HUES48 (cell line): ENCODE data around the gene F7.
"Not testable (repeated sequence)": the region's sequence is repeated elsewhere in the genome, so short reads cannot be mapped to it uniquely, and the experiment has no call there.

ENCODE experiments used
- H3K27ac ChIP-seq: one replicate; pipeline ENCODE4 v1.7.0; 2013; ENCODE audit warnings: low read depth, low read length, inconsistent platforms
- H3K27me3 ChIP-seq: 2 replicates; pipeline ENCODE4 v1.6.1; 2013; ENCODE audit warnings: mild to moderate bottlenecking, low read length; ENCODE audit not compliant: control insufficient read depth, insufficient read depth
- H3K36me3 ChIP-seq: 2 replicates; pipeline ENCODE4 v1.6.1; 2013; ENCODE audit warnings: low read length; ENCODE audit not compliant: control insufficient read depth, insufficient read depth
- H3K4me1 ChIP-seq: 2 replicates; pipeline ENCODE4 v1.6.1; 2013; ENCODE audit warnings: mild to moderate bottlenecking, low read length; ENCODE audit not compliant: control insufficient read depth, insufficient read depth
- H3K4me3 ChIP-seq: 2 replicates; pipeline ENCODE4 v1.5.1; 2013; ENCODE audit warnings: mild to moderate bottlenecking, low read depth, low read length
- H3K9ac ChIP-seq: 2 replicates; pipeline ENCODE4 v1.6.1; 2013; ENCODE audit warnings: mild to moderate bottlenecking, low read depth, low read length, moderate library complexity
- H3K9me3 ChIP-seq: 2 replicates; pipeline ENCODE4 v1.6.1; 2013; ENCODE audit warnings: low read length; ENCODE audit not compliant: control insufficient read depth, insufficient read depth

The F7 gene

DNA sequence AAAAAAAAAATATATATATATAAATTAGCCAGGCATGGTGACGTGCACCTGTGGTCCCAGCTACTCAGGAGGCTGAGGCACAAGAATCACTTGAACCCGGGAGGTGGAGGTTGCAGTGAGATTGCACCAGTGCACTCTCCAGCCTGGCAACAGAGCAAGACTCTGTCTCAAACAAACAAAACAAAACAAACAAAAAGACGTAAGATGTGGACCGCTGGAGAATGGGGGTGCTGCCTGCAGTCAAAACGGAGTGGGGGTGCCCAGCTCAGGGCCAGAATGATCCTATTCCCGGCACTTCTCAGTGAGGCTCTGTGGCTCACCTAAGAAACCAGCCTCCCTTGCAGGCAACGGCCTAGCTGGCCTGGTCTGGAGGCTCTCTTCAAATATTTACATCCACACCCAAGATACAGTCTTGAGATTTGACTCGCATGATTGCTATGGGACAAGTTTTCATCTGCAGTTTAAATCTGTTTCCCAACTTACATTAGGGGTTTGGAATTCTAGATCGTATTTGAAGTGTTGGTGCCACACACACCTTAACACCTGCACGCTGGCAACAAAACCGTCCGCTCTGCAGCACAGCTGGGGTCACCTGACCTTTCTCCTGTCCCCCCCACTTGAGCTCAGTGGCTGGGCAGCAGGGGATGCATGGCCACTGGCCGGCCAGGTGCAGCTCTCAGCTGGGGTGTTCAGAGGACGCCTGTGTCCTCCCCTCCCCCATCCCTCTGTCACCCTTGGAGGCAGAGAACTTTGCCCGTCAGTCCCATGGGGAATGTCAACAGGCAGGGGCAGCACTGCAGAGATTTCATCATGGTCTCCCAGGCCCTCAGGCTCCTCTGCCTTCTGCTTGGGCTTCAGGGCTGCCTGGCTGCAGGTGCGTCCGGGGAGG, at the start of gene F7:
TSS of gene F7 (plus strand) at position 760 of the 889 bp plus-strand sequence. CDS start at position 811, 51 bp downstream.
- peak within 1 kb of the TSS; percentile 8 for H3K27ac ChIP-seq
- peaks cover 13% of the 10 kb centered on the region for H3K27me3 ChIP-seq
- peaks cover 6% of the 10 kb centered on the region; the same call in 1 of the 2 replicates for H3K4me1 ChIP-seq
- no peaks in the 10 kb centered on the region for H3K9me3 ChIP-seq
- H3K36me3 ChIP-seq: no peaks in the 10 kb centered on the region
- H3K9ac ChIP-seq: no peak within 1 kb of the TSS
- H3K4me3 ChIP-seq: no peak within 1 kb of the TSS

DNA sequence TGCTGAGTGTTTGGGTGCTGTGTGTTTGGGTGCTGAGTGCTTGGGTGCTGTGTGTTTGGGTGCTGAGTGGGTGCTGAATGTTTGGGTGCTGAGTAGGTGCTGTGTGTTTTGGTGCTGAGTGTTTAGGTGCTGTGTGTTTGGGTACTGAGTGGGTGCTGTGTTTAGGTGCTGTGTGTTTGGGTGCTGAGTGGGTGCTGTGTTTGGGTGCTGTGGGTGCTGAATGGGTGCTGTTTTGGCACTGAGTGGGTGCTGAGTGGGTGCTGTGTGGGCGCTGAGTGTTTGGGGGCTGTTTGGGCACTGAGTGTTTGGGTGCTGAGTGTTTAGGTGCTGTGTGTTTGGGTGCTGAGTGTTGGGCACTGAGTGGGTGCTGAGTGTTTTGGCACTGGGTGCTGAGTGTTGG, 48.5 kb upstream of the F7 start:
- H3K9ac ChIP-seq: no peak overlapping the region
- no peaks in the 10 kb centered on the region for H3K27me3 ChIP-seq
- no peak overlapping the region for H3K4me3 ChIP-seq

DNA sequence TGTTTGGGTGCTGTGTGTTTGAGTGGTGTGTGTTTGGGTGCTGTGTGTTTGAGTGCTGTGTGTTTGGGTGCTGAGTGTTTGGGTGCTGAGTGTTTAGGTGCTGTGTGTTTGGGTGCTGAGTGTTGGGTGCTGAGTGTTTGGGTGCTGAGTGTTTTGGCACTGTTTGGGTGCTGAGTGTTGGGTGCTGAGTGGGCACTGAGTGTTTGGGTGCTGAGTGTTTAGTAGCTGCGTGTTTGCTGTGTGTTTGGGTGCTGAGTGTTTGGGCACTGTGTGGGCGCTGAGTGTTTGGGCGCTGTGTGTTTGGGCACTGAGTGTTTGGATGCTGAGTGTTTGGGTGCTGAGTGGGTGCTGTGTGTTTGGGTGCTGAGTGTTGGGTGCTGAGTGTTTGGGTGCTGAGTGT, 48.0 kb upstream of the F7 start:
- H3K27me3 ChIP-seq, H3K4me1 ChIP-seq, H3K9me3 ChIP-seq, H3K4me3 ChIP-seq, H3K36me3 ChIP-seq, H3K9ac ChIP-seq, H3K27ac ChIP-seq: not testable (repeated sequence)

More for the DNA sequence above, 48.5 kb upstream of the F7 start:
- Histone ChIP-seq H3K9me3 (no peaks in the 10 kb centered on the region), H3K4me1 (no peaks in the 10 kb centered on the region), H3K27ac (no peak overlapping the region), H3K36me3 (no peaks in the 10 kb centered on the region)

DNA sequence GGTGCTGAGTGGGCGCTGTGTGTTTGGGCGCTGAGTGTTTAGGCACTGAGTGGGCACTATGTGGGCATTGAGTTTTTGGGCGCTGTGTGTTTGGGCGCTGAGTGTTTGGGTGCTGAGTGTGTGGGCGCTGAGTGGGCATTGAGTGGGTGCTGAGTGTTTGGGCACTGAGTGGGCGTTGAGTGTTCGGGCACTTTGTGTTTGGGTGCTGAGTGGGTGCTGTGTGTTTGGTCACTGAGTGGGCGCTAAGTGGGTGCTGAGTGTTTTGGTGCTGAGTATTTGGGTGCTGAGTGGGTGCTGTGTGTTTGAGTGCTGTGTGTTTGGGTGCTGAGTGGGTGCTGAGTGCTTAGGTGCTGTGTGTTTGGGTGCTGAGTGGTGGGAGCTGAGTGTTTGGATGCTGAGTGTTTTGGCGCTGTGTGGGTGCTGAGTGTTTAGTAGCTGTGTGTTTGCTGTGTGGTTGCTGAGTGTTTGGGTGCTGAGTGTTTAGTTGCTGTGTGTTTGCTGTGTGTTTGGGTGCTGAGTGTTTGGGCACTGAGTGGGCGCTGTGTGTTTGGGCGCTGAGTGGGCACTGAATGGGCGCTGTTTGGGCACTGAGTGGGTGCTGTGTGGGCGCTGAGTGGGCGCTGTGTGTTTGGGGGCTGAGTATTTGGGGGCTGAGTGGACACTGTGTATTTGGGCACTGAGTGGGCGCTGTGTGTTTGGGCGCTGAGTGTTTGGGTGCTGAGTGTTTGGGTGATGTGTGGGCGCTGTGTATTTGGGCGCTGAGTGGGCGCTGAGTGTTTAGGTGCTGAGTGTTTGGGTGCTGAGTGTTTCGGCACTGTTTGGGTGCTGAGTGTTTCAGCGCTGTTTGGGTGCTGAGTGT, 47.2 kb upstream of the F7 start:
- Histone ChIP-seq H3K4me1 (no peaks in the 10 kb centered on the region), H3K27ac (no peak overlapping the region), H3K4me3 (no peak overlapping the region), H3K9ac (no peak overlapping the region), H3K36me3 (no peaks in the 10 kb centered on the region), H3K9me3 (no peaks in the 10 kb centered on the region), H3K27me3 (no peaks in the 10 kb centered on the region)

DNA sequence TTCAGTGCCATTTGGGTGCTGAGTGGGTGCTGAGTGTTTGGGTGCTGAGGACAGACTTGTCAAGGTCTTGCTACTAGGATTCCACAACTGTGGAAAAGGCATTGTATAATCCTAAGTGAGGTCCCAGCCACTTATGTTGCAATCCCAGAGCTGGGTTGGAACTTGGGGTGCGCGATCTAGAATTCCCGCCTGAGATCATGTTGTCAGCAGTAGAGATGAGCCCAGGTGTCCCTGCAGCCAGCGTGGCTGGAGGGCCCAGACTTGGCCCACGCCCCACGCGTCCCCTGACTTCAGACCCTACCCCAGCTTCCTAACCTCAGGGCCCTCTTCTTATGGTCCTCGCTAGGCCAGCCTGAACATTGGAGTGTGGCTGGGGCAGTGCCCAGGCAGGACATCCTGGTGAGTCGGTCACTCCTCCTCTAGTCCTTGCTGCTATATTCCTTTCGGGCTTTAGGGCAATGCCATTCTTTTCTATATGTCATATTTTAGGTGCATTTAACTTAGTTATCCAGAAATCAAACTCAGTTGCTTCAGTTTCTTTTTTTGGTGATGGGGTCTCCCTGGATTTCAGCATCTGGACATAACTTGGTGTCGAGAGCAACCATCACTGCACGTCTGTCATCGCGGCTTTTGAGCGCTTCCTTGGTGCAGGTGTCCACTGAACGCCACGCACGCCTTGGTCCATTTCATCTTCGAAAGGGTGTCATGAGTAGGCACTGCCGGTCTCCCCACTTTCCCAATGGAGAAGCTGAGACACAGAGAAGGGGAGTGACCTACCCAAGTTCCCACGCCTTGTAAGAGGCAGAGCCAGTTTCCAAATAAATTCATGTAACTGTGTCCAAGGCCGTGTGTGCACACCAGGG, 46.4 kb upstream of the F7 start:
- no peak overlapping the region for H3K9ac ChIP-seq
- H3K4me3 ChIP-seq: no peak overlapping the region
- H3K9me3 ChIP-seq: no peaks in the 10 kb centered on the region
- no peaks in the 10 kb centered on the region for H3K4me1 ChIP-seq
- no peaks in the 10 kb centered on the region for H3K36me3 ChIP-seq
- no peaks in the 10 kb centered on the region for H3K27me3 ChIP-seq
- no peak overlapping the region for H3K27ac ChIP-seq

DNA sequence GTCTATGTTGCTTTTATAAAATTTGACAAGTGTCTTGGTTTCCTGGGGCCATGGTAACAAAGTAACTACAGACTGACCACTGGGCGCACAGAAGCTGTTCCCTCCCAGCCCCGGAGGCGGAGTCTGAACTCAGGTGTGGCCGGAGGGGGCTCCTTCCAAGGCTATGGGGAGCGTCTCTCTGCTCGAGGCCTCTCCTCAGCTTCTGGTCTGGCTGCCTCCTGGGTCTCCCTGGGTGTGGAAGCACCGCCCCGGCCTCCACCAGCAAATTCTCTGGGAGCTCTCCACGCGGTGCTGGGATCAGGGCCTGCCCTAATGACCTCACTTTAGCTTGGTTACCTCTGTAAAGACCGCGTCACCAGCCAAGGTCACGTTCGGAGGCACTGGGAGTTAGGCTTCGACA, 45.7 kb upstream of the F7 start:
- Histone ChIP-seq H3K9ac (no peak overlapping the region), H3K9me3 (no peaks in the 10 kb centered on the region), H3K27me3 (no peaks in the 10 kb centered on the region), H3K27ac (no peak overlapping the region), H3K4me1 (no peaks in the 10 kb centered on the region), H3K4me3 (no peak overlapping the region), H3K36me3 (no peaks in the 10 kb centered on the region)

DNA sequence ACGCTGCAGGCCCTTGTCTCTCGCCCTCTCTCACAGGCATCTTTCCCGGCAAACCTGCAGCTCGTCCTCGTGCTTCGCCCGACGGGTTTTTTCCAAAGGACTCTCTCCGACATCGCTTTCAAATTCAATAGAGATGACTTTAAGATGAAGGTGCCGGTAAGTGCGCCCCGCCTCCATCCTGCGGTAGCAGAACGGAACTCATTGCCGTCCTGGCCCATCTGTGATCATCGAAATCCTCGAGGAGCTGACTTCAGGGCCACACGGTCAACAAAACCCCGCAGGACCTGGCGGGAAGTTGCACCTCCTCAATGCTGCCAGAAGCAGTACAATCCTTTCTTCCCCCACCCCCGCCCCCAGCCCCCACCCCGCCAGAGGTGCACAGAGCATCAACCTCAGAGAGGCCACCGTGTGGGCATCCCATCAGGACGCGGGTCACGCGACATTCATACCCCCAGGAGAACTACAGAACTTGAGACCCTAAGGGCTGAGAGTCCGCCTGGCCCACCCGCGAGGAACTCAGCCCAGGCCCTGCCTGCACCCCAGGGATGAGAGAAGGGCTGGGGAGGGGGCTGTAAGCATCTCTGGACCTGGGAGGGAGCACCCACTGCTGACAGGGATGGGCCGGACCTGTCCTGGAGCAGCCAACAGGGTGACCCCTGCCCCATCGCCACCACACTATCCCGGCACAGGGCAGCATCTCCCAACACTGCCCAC, 44.9 kb upstream of the F7 start:
- no peaks in the 10 kb centered on the region for H3K9me3 ChIP-seq
- H3K4me3 ChIP-seq: no peak overlapping the region
- no peak overlapping the region for H3K27ac ChIP-seq
- H3K4me1 ChIP-seq: no peaks in the 10 kb centered on the region
- H3K36me3 ChIP-seq: no peaks in the 10 kb centered on the region
- H3K27me3 ChIP-seq: no peaks in the 10 kb centered on the region
- no peak overlapping the region for H3K9ac ChIP-seq

DNA sequence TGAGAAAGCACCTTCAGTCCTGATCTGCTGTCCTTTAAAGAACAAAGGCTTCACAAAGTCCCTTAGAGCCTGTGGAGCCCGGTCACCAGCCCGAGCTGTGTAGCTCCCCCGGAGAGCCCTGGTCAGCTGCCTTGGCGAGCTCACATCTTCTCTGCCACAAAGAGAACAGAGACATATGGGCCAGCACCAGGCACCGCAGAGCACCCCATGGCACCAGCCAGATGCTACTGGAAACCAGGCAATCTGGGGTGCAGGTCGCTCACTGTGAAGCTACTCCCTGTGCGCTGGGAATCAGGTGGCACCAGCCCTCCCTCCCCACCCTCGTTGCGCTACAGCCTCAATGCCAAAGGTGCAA, 44.3 kb upstream of the F7 start:
- Histone ChIP-seq H3K27me3 (no peaks in the 10 kb centered on the region), H3K9me3 (no peaks in the 10 kb centered on the region), H3K9ac (no peak overlapping the region), H3K36me3 (no peaks in the 10 kb centered on the region), H3K4me1 (no peaks in the 10 kb centered on the region), H3K27ac (no peak overlapping the region), H3K4me3 (no peak overlapping the region)

DNA sequence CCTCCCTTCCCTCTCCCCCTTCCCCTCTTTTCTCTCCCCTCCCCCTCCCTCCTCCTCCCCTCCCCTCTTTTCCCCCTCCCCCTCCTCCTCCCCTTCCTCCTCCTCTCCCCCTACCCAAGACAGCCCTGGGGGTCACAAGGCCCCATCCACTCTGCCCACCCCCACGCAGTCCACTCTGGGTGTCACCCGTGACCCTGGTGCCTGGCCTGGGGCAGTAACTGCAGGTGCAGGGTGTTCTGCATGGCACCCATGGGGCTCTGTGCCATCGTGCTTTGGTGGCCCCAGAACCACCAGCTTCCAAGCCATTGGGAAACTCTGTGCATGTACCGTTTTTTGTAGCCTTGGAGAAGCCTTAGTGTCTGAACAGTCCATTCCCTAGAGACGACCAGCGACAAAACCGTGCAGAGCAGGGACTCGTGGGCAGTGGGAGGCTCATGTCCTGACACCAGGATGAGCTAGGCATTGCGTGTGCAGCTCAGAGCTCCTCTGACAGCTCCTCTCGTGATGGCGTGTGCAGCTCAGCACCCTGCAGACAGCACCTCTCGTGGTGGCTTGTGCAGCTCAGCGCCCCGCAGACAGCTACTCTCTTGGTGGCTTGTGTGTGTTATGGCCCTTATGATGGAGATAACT, 43.7 kb upstream of the F7 start:
- H3K36me3 ChIP-seq: no peaks in the 10 kb centered on the region

DNA sequence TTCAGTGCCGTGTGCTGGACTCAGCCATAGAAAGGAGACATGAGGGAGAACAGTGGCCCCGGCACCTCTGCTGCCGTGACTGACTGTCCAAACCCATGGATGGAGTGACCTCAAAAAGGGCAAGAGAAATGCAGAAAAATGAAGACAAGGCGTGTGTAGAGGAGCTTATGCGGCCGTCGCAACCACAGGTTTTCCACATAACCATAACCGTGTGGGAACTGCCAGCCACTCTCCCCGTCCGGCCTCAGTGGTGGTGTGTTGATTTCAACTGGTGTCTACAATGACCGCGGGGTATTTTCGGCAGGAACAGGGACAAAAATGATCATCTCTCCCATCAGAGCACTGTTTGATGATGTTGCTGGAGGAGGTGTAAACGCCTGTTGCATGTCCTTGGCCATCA, 42.9 kb upstream of the F7 start:
- Histone ChIP-seq H3K9me3 (no peaks in the 10 kb centered on the region), H3K4me3 (no peak overlapping the region), H3K9ac (no peak overlapping the region), H3K27ac (no peak overlapping the region), H3K4me1 (no peaks in the 10 kb centered on the region), H3K27me3 (no peaks in the 10 kb centered on the region), H3K36me3 (no peaks in the 10 kb centered on the region)

More for the DNA sequence above, 43.7 kb upstream of the F7 start:
- H3K4me3 ChIP-seq: no peak overlapping the region
- H3K27me3 ChIP-seq: no peaks in the 10 kb centered on the region
- no peaks in the 10 kb centered on the region for H3K4me1 ChIP-seq
- H3K9ac ChIP-seq: no peak overlapping the region
- no peaks in the 10 kb centered on the region for H3K9me3 ChIP-seq
- H3K27ac ChIP-seq: no peak overlapping the region
